HEK293 (cell line): ENCODE results near the gene SURF1.

Source experiments
- TCF7L2 ChIP-seq: IDR thresholded peaks from 2 replicates; pipeline ENCODE4 v1.6.1; 2011; ENCODE audit warnings: low read depth, mild to moderate bottlenecking, inconsistent platforms, low read length, moderate library complexity, borderline replicate concordance
- ZNF302 ChIP-seq: fragments of 450-650 bp; formaldehyde crosslinking; IDR thresholded peaks from 2 replicates; pipeline ENCODE4 v1.5.1; 2016; ENCODE audit warnings: missing biosample characterization, missing genetic modification characterization, low read depth

GRCh38 chr9:133320421-133320881 lies 35.8 kb downstream of the SURF1 start:
- TF ChIP-seq TCF7L2 (no peak), ZNF302 (no peak)
